GM12874 (cell line): ENCODE results near the gene MSANTD2.
A peak's percentile ranks its signal among the peaks of the same experiment; 100 is the strongest.

Experiments used
- TF ChIP-seq, protein P1 (sequence below): IDR thresholded peaks from 2 replicates; pipeline ENCODE4 v1.5.1; 2011; ENCODE audit warnings: low read depth, mild to moderate bottlenecking, control low read depth, low read length, moderate library complexity; ENCODE audit not compliant: insufficient read depth

The MSANTD2 gene

DNA sequence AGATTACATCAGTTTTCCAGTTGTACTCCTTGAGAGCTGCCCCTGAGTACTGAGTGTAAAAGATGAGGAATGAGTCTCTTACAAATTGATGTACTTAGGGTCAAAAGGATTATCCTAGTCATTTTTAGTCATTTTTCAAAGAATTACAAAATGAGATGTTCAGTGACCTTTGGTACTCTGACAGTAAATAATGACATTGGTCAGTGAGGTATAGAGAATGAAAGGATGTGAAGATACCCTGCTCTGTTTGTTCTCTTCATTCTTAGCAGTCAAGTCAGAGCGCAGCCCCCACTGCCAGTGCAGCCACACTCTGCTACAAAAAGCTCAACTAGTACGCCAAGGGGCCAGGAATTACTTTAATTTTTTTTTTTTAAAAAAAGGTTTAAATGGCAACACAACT is 34.0 kb downstream of the MSANTD2 start:
- TF ChIP-seq, protein P1, sequence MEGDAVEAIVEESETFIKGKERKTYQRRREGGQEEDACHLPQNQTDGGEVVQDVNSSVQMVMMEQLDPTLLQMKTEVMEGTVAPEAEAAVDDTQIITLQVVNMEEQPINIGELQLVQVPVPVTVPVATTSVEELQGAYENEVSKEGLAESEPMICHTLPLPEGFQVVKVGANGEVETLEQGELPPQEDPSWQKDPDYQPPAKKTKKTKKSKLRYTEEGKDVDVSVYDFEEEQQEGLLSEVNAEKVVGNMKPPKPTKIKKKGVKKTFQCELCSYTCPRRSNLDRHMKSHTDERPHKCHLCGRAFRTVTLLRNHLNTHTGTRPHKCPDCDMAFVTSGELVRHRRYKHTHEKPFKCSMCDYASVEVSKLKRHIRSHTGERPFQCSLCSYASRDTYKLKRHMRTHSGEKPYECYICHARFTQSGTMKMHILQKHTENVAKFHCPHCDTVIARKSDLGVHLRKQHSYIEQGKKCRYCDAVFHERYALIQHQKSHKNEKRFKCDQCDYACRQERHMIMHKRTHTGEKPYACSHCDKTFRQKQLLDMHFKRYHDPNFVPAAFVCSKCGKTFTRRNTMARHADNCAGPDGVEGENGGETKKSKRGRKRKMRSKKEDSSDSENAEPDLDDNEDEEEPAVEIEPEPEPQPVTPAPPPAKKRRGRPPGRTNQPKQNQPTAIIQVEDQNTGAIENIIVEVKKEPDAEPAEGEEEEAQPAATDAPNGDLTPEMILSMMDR = no peak

DNA sequence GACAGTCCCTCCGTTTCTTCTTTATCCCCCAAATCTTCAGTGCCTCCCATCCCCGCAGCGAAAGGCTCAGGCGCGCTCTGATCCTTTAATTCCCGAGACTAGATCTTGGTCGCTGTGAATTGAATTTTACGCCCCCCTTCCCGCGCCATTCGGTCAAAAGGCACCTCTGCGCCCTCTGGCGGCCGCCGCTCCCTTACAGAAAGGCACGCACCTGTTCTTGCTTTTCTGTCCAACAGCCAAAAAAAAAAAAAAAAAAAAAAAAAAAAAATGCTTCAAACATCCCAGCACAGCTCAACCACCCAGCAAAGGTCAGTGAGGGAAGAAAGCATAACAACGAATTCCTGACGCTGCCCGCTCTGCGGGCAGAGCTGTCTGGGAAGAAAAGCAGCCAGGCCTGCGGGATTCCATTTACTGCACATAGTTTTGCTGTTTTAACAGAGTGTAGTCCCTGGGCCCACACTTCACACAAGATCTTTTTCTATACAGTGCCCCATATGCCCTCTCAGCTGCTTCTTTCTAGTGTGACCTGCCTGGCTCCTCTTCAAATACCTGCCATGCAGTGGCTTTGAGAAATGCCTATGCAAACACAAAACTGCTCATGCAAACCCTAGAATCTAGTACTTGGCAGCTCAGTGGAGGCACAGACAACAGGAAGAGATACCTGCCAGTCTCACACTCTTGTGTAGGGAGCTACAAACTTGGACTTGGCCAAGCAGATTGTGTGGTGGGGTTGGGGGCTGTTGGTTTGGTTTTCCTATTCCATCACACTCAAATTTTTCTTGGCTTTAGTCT is 36.9 kb downstream of the MSANTD2 start:
- TF ChIP-seq, protein P1 = peak; percentile 79

DNA sequence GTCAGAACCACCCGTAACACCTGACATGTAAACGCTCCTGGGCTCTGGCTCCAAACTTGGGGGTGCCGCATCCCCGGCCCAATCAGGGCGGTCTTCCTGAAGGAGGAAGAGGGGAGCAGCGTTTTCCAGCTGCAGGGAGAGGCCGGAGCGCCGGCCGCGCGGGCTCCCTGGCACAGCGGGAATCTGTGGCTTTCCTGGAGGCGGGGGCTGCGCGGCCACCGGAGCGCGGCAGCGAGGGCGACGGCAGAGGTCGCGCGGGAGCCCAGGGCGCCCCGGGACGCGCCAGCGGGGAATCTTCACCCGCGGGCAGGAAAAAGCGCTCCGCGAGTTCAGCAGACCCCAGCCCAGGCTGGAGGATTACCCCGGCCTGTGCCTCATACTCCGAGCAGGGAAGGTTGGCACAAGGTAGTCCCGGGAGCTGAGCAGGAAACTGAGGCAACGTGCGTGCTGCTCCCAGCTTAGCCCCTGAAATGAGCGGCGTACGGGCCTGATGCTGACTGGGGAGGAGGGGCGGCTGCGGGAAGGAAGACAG is 37.5 kb downstream of the MSANTD2 start:
- TF ChIP-seq, protein P1 = 0 out of 2 replicates have a peak, but pooled peaks have one; percentile 18

DNA sequence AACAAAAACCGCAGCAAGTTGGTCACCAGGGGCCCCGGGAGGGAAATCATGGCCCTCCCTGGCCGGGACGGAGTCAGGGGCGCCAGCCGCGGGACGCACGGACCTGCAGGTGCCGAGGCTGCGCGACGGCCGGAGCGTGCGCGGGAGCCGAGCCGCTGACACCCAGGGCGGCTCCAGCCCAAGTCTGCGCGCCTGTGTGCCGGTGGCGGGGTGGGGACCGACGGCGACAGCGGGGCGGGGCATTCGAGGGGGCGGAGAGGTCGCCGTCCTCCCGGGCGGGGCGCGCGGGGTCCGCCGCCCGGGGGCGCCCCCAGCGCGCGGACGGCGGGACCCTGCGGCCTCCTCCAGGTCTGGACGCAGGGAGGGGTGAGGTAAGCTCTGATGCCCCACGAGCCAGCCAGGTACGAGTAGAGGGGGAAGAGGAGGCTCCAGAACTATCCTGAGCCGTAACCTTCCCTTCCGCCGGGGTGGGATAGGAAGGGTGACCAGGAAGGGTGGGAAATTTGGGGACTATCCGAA is 38.0 kb downstream of the MSANTD2 start, which contains the start of gene ESAM:
TSS of gene ESAM (minus strand) at position 186 of the 519 bp plus-strand sequence. CDS start at position 50, 136 bp downstream.
- TF ChIP-seq, protein P1 = peak; percentile 40; the same call in 1 of the 2 replicates

DNA sequence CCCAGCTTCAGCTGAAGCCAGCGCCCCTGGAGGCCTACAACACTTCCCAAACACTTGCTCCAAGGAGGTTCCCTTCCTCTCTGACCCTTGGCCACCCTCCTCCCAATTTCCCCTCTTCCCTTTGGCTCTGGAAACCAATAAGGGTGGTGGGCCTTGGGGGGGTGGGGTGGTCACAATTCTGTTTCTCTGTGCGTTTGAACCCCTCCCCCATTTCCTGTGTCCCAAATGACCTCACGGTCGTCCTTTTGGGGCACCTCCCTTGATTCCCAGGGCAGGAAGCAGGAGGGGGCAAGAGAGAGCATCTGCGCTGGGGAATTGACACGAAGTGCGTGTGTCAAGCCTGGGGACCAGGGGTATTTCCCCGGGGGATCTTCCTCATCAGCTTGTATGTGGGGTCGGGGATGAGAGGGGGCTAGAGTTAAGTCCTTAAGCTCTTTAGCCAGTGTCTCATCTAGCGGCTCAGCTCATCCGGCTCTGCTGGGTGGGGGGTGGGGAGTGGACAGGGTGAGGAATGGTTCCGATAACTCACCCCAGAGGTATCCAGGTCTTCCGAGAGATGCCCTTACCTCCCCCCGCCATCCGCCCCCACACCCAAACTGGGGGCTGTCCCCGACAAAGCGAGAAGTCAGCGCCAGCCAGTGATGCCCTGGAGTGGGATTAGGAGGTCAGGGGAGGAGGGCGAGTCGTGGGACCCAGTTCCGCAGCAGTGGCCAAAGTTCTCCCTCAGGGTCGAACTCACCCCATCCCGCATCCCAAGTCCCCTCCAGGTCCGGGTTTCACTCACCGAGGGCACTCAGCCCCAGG is 38.7 kb downstream of the MSANTD2 start:
- TF ChIP-seq, protein P1 = 0 out of 2 replicates have a peak, but pooled peaks have one; percentile 7

DNA sequence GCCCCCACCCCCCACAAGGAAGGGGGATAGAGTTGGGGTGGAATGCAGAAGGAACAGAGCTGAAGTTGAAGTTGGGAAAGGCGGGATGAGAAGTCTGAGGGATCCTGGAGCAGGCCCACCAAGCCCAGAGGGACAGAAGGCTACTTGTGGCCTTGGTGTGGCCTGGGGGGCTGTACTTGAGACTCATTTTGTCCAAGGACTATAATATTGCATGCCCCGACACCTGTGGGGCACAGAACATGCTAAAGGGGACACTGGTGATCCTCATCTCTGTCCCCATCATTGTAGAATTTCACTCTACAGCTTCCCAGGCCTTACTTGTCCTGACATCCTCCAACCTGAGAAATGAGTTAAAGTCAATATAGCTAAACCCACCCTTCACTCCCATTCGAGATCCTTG is 39.4 kb downstream of the MSANTD2 start:
- TF ChIP-seq, protein P1 = no peak

DNA sequence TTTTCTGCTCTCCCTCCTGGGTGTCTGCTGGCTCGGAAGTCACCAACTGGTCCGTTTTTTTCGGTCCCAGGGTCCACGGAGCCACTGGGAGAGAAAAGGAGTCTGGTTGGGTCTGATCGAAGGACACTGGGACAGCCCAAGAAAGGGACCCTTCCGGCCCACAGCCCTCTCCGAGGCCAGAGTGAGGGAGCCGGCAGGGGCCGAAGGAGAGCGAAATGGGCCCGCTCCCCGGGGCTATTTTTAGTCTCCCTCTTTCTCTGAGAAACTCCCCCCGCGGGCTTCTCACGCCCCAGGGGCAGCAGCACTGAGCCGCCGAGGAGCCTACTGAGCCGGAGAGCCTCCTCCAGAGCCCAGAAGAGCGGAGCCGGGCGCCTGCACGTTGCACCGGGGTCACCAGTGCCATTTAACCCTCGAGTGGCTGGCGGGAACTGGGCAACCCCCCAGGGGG is 40.0 kb downstream of the MSANTD2 start:
- TF ChIP-seq, protein P1 = 0 out of 2 replicates have a peak, but pooled peaks have one; percentile 4
